SU-DHL-6 (cell line): Measurements from ENCODE around the gene HIBADH.

Experiments
- EZH2phosphoT487 ChIP-seq: fragments of 200-600 bp; sonication (generic), shearing (Covaris generic); conservative IDR thresholded peaks from 2 replicates; pipeline ENCODE4 v1.6.1; 2018; ENCODE audit warnings: mild to moderate bottlenecking, antibody characterized with exemption, low read length, moderate library complexity, mixed read lengths
- TF ChIP-seq, protein P1 (sequence below): fragments of 200-600 bp; sonication (generic); IDR thresholded peaks from one replicate; pipeline ENCODE4 v1.5.1; 2017; ENCODE audit warnings: antibody characterized with exemption, mild to moderate bottlenecking, low read length, moderate library complexity; ENCODE audit not compliant: insufficient read depth, poor library complexity, severe bottlenecking

DNA sequence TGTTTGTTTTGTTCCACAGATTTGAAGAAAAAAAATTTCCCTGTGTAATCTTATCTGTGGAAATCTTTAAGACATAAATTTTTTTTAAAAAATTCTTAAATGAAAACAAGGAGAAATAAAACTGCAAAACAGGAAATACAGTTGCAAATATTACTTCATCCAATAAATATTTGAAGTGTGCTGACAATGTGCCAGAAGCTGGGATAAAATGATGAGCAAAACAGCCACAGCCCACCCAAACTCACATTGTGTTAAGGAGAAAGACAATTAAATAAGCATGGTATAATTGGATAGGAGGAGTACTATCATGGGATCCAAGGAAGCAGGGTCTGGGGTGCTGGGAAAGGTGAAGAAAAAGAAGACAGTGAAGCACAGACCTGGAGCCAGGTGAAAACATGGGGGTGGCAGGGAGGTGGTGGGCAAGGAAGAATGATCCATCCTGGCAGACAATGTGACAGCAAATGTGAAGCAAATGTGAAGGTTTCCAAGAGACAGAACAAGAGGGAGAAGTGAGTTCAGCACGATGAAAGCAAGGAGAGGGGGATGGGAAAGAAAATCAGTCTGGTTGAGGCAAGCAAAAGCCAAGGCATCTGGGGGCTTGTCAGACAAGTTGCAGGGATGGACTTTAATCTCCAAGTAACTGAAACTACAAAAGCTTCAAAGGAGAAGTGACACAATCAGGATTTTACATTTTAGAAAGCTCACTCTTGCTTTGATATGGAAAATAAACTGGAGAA is 135.9 kb downstream of the HIBADH start:
- TF ChIP-seq, protein P1, sequence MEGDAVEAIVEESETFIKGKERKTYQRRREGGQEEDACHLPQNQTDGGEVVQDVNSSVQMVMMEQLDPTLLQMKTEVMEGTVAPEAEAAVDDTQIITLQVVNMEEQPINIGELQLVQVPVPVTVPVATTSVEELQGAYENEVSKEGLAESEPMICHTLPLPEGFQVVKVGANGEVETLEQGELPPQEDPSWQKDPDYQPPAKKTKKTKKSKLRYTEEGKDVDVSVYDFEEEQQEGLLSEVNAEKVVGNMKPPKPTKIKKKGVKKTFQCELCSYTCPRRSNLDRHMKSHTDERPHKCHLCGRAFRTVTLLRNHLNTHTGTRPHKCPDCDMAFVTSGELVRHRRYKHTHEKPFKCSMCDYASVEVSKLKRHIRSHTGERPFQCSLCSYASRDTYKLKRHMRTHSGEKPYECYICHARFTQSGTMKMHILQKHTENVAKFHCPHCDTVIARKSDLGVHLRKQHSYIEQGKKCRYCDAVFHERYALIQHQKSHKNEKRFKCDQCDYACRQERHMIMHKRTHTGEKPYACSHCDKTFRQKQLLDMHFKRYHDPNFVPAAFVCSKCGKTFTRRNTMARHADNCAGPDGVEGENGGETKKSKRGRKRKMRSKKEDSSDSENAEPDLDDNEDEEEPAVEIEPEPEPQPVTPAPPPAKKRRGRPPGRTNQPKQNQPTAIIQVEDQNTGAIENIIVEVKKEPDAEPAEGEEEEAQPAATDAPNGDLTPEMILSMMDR: no peak
- TF ChIP-seq EZH2phosphoT487: no peak
